ENCODE results near the gene TSHZ2.
"Not testable (repeated sequence)": the region's sequence is repeated elsewhere in the genome, so short reads cannot be mapped to it uniquely, and the experiment has no call there.

The TSHZ2 gene

DNA sequence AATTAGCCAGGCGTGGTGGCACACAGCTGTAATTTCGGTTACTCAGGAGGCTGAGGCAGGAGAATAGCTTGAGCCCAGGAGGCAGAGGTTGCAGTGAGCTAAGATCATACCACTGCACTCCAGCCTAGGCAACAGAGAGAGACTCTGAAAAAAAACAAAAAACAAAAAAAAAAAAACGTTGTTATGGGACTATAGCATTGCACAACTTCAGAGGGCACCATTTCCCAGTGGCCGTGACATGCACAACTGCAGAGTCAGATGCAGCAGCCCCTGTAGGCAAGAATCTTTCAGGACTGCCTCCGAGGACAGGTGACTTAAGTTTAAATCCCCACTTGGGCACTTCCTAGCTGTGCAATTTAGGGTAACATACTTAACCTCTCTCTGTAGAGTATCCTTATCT lies 557.5 kb downstream of the TSHZ2 start:
- H3K27ac ChIP-seq, result no peak overlapping the region
- no peak for DNase-seq (ENCODE audit: low spot score)
- no peak overlapping the region for H3K4me3 ChIP-seq
- TF ChIP-seq CTCF (IDR thresholded peaks at IDR 0.05), result no peak

DNA sequence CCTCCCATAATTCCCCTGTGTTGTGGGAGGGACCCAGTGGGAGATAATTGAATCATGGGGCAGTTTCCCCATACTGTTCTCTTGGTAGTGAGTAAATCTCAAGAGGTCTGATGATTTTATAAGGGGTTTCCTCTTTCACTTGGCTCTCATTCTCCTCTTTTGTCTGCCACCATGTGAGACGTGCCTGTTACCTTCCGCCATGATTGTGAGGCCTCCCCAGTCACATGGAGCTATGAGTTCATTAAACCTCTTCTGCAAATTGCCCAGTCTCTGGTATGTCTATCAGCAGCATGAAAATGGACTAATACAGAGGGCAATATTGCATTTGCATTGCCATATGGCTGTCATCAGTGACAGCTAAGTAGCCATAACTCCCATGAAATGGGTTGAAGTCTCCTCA lies 558.3 kb downstream of the TSHZ2 start:
- no peak overlapping the region for H3K27ac ChIP-seq
- DNase-seq (ENCODE audit: low spot score), result no peak
- TF ChIP-seq CTCF (IDR thresholded peaks at IDR 0.05), result no peak

DNA sequence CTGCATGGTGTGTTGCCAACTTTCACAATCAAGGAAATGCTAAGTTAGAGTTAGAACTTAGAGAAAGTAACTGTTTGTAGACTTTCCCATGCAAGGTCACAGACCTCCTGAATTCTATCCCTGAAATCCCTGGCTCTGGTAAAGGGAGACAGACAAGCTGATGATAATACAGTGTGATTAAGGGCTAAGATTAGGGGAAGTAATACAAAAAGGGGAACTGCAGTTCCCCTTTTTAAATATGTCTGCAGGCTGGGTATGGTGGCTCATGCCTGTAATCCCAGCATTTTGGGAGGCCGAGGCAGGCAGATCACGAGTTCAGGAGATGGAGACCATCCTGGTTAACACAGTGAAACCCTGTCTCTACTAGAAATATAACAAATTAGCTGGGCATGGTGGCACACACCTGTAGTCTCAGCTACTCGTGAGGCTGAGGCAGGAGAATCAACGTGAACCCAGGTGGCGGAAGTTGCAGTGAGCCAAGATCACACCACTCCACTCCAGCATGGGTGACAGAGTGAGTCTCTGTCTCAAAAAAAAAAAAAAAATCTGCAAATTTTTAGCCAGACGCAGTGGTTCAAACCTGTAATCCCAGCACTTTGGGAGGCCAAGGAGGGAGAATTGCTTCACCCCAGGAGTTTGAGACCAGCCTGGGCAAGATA lies 560.6 kb downstream of the TSHZ2 start:
- not testable (repeated sequence) for H3K4me3 ChIP-seq; DNase-seq (ENCODE audit: low spot score); H3K27ac ChIP-seq

More for the DNA sequence above, 558.3 kb downstream of the TSHZ2 start:
- H3K4me3 ChIP-seq, result no peak overlapping the region

DNA sequence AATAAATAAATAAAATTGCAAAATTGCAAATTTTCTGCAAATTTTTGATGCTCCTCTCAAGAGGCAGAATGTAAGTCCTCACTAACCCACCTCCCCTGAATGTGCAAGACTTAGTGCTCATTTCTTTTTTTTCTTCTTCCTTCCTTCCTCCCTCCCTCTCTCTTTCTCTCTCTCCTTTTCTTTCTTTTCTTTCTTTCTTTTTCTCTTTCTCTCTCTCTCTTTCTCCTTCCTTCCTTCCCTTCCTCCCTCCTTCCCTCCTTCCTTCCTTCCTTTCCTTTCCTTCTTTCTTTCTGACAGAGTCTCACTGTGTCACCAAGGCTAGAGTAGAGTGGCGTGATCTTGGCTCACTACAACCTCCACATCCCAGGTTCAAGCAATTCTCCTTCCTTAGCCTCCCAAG lies 561.3 kb downstream of the TSHZ2 start:
- no peak overlapping the region for H3K4me3 ChIP-seq
- no peak for TF ChIP-seq CTCF (IDR thresholded peaks at IDR 0.05)
- no peak overlapping the region for H3K27ac ChIP-seq
- no peak for DNase-seq (ENCODE audit: low spot score)

GRCh38 chr20:53534037-53534436 lies 561.9 kb downstream of the TSHZ2 start:
- TF ChIP-seq CTCF (IDR thresholded peaks at IDR 0.05), result no peak

DNA sequence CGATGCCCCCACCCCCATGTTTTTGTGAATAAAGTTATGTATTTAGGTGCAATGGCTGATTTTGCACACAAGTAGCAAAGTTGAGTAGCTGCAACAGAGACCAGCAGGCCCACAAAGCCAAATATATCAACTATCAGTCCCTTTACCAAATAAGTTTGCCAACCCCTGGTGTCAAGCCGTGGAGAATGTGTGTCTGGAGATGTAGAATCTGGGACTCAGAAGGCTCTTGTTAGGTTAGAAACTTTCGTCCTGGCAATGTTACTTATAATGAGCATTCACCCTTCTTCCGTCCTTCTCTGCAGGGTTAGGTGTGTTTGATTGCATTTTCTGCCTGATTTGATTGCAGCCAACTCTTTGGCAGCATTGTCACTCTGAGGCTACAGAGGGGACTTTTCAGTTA lies 563.7 kb downstream of the TSHZ2 start:
- Histone ChIP-seq H3K4me3 (no peak overlapping the region), H3K27ac (no peak overlapping the region)
- DNase-seq (ENCODE audit: low spot score), result no peak
- no peak for TF ChIP-seq CTCF (IDR thresholded peaks at IDR 0.05)

More at GRCh38 chr20:53534037-53534436, 561.9 kb downstream of the TSHZ2 start:
- Histone ChIP-seq H3K4me3 (no peak overlapping the region), H3K27ac (no peak overlapping the region)
- no peak for DNase-seq (ENCODE audit: low spot score)

- H3K27ac ChIP-seq; DNase-seq (ENCODE audit: low spot score); H3K4me3 ChIP-seq: not testable (repeated sequence)
Observed at GRCh38 chr20:53536382-53536781, 564.2 kb downstream of the TSHZ2 start.

DNA sequence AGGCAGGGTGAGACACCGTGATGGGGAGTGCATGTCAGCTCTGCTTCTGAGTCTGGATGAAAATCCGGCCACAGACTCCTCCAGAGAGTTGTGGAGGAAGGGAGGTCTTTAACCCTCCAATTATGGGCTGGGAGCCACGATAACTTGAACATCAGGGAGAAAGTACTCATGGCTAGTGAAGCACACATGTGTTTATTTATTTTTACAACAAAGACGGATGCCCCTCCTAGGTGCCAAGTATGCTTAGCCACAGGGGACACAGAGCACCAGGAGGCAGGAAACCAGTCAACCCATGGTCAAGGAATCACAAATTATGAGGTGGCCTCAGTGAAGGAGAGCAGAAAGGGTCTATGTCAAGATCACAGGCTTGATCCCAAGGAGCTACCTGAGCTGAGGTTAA lies 567.4 kb downstream of the TSHZ2 start:
- no peak for TF ChIP-seq CTCF (IDR thresholded peaks at IDR 0.05)

More for the DNA sequence above, 567.4 kb downstream of the TSHZ2 start:
- Histone ChIP-seq H3K4me3 (no peak overlapping the region), H3K27ac (no peak overlapping the region)
- no peak for DNase-seq (ENCODE audit: low spot score)

All from coronary artery (tissue), 2 donors.